B cell (primary cell): ENCODE measurements around the gene ZNF618. TPM values are rescaled to one million over a fixed set of nuclear protein-coding genes. Genes with fewer than 3 reads are reported as not detected.

Experiments used
- ATAC-seq: fragments of 200-7000 bp; cut with Tn5 transposase; one replicate; pipeline ENCODE4 v1.10.0; 2021; ENCODE audit warnings: low read depth, mild to moderate bottlenecking, moderate number of reproducible peaks, moderate library complexity
- CTCF ChIA-PET: fragments of 350-600 bp; sonication (Branson Sonifier 250); formaldehyde crosslinking; loops from one replicate; lab custom pipeline; 2021; ENCODE audit warnings: antibody characterized with exemption, inconsistent platforms; lab: Charles Lee
- POLR2A ChIA-PET: fragments of 350-600 bp; sonication (Branson Sonifier 250); formaldehyde crosslinking; loops from one replicate; lab custom pipeline; 2021; ENCODE audit warnings: antibody characterized with exemption; lab: Charles Lee
- DNase-seq: peaks from one replicate; pipeline ENCODE4 v3.0.0; 2013
- H2AFZ ChIP-seq: 2 replicates; pipeline ENCODE4 v1.6.1; 2012; ENCODE audit warnings: mild to moderate bottlenecking, low read depth, low read length; ENCODE audit not compliant: insufficient read depth, poor library complexity, severe bottlenecking
- H3K27ac ChIP-seq, 2 donors: 1 replicate in 1 of 2; 2 replicates in 1 of 2; pipeline ENCODE4 v1.5.1; 2012 to 2013; ENCODE audit warnings: low read length in 2 of 2, mild to moderate bottlenecking in 2 of 2, moderate library complexity in 1 of 2
- H3K27me3 ChIP-seq, 4 experiments: fragments of 200-600 bp in 1 of 4; sonication (generic) in 1 of 4; replicated peaks in 1 of 4; 1 replicate in 2 of 4; 2 replicates in 2 of 4; pipeline versions ENCODE4 v1.6.1 to v1.7.0; 2013 to 2016; ENCODE audit warnings: low read length in 3 of 4, mild to moderate bottlenecking in 2 of 4, mixed read lengths in 1 of 4, moderate library complexity in 1 of 4; ENCODE audit not compliant: insufficient read depth in 4 of 4, control insufficient read depth in 3 of 4; ENCODE audit errors: control extremely low read depth in 1 of 4
- H3K36me3 ChIP-seq, 2 experiments: replicated peaks in 1 of 2; 1 replicate in 1 of 2; 2 replicates in 1 of 2; pipeline versions ENCODE4 v1.6.1 to v1.7.1; 2013; ENCODE audit warnings: low read length in 1 of 2; ENCODE audit not compliant: insufficient read depth in 2 of 2, control insufficient read depth in 1 of 2; ENCODE audit errors: control extremely low read depth in 1 of 2, extremely low read depth in 1 of 2
- H3K4me1 ChIP-seq, 2 donors: fragments of 200-600 bp in 1 of 2; sonication (generic) in 1 of 2; 1 replicate in 1 of 2; 2 replicates in 1 of 2; pipeline versions ENCODE4 v1.5.1 to v1.6.1; 2013 to 2017; ENCODE audit warnings: low read length in 2 of 2; ENCODE audit not compliant: control insufficient read depth in 2 of 2, insufficient read depth in 2 of 2
- H3K4me2 ChIP-seq: replicated peaks from 2 replicates; pipeline ENCODE3; 2012; ENCODE audit warnings: mild to moderate bottlenecking, low read depth, low read length; ENCODE audit not compliant: poor library complexity, severe bottlenecking
- H3K4me3 ChIP-seq, 5 experiments: fragments of 200-600 bp in 1 of 5; sonication (generic) in 1 of 5; 1 replicate in 3 of 5; 2 replicates in 2 of 5; pipeline versions ENCODE4 v1.5.1 to v1.7.0; 2011 to 2016; ENCODE audit warnings: low read length in 4 of 5, mild to moderate bottlenecking in 4 of 5, low read depth in 2 of 5, control low read depth in 1 of 5, moderate library complexity in 1 of 5; ENCODE audit not compliant: insufficient read depth in 1 of 5; ENCODE audit errors: control extremely low read depth in 1 of 5, extremely low read depth in 1 of 5
- H3K79me2 ChIP-seq: fragments of 200-600 bp; sonication (generic); one replicate; pipeline ENCODE4 v1.6.0; 2016; ENCODE audit warnings: low read length; ENCODE audit not compliant: control insufficient read depth, insufficient read depth
- H3K9ac ChIP-seq: fragments of 200-600 bp; sonication (generic); 2 replicates; pipeline ENCODE4 v1.6.1; 2017; ENCODE audit warnings: mild to moderate bottlenecking, low read length, moderate library complexity
- H3K9me3 ChIP-seq, 3 donors: one replicate each; pipeline versions ENCODE4 v1.6.1 to v1.7.1; 2013; ENCODE audit warnings: low read length in 2 of 3; ENCODE audit not compliant: control insufficient read depth in 2 of 3, insufficient read depth in 1 of 3; ENCODE audit errors: control extremely low read depth in 1 of 3
- H4K20me1 ChIP-seq: 2 replicates; pipeline ENCODE4 v1.6.0; 2012; ENCODE audit warnings: mild to moderate bottlenecking, low read length; ENCODE audit not compliant: insufficient read depth, control insufficient read depth, poor library complexity, severe bottlenecking
- H3K27ac Mint-ChIP-seq: one replicate; pipeline ENCODE4 v1.8.0; 2021; ENCODE audit warnings: mixed read lengths
- H3K27me3 Mint-ChIP-seq: one replicate; pipeline ENCODE4 v1.8.0; 2021; ENCODE audit warnings: mixed read lengths
- H3K4me1 Mint-ChIP-seq: one replicate; pipeline ENCODE4 v1.8.0; 2021; ENCODE audit warnings: mixed read lengths
- H3K4me3 Mint-ChIP-seq: one replicate; pipeline ENCODE4 v1.8.0; 2021; ENCODE audit warnings: mixed read lengths
- H3K9me3 Mint-ChIP-seq: one replicate; pipeline ENCODE4 v1.8.0; 2022; ENCODE audit warnings: mixed read lengths; ENCODE audit not compliant: insufficient read depth
- EZH2 ChIP-seq: IDR thresholded peaks from 2 replicates; pipeline ENCODE4 v1.6.1; 2012; ENCODE audit warnings: borderline replicate concordance, low read depth, mild to moderate bottlenecking, moderate library complexity, low read length; ENCODE audit not compliant: insufficient read depth, poor library complexity, severe bottlenecking
- WGBS: methylation state at CpG from one replicate; pipeline ENCODE4 v1.1.5; 2013; ENCODE audit warnings: missing lambda C conversion rate; ENCODE audit not compliant: insufficient coverage; 5-methylcytosine and 5-hydroxymethylcytosine counted together
- intact Hi-C: fragments of 100-400 bp; cut with micrococcal nuclease; formaldehyde crosslinking; loops from one replicate; pipeline ENCODE4 v1.10.0; 2022
- polyA plus RNA-seq: library from polyadenylated mRNA; depleted of rRNA; stranded (reverse); fragments of >200 nt; gene quantifications from 2 replicates; pipeline ENCODE4 v1.2.3, GENCODE V29; 2012
- total RNA-seq, 2 donors: library from RNA; stranded (reverse); fragments of 120-200 nt in 1 of 2; gene quantifications; 1 replicate in 1 of 2; 2 replicates in 1 of 2; pipeline versions ENCODE4 v1.2.3 to v1.2.4, GENCODE V29; 2013 to 2022
- TF ChIP-seq, protein P1 (sequence below): fragments of 200-600 bp; IDR thresholded peaks from one replicate; pipeline ENCODE4 v1.8.0; 2022; ENCODE audit warnings: antibody characterized with exemption, mild to moderate bottlenecking

Gene ZNF618
- total and polyA plus RNA-seq, 2 donors (not counting 1 experiment from before 2014, with no cell fraction given): 1.4 to 2.5 TPM

DNA sequence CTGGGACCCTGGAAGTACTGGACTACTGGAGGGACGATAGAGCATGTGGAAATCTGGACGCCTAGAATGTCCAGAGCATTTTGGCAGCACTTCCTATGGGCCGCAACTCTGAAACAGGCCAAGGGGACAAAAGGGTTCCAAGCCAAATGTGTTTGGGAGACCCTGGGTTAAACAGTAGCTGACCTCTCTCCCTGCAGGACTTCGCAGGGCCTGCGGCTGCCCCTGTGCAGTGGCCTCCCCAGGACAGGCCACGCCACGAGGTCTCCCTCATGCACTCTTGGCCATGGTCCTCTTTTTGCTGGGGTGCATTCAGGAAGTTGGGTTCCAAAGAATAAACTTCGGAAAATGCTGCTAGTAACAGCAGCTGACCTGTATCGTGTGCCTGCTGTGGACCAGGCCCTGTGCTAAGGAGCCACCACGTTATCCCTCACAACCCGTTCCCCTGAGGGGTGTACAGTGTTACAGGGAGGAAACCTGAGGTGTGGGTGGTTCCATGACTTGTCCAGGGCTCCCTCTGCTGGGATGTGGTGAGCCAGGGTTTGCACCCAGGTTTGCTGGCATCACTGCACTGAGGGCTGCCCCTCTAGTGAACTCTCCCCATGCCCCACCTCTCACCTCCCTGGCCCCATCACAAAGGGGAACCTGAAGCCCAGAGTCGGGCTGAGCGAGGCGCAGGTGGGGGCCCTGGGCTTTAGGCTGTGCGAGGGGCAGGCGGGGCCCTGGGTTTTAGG is 122.6 kb downstream of the ZNF618 start:
- POLR2A ChIA-PET: no interaction called here
- H3K4me1 Mint-ChIP-seq: peaks cover 7% of the 10 kb centered on the region

More for the DNA sequence above, 122.6 kb downstream of the ZNF618 start:
- TF ChIP-seq, protein P1, sequence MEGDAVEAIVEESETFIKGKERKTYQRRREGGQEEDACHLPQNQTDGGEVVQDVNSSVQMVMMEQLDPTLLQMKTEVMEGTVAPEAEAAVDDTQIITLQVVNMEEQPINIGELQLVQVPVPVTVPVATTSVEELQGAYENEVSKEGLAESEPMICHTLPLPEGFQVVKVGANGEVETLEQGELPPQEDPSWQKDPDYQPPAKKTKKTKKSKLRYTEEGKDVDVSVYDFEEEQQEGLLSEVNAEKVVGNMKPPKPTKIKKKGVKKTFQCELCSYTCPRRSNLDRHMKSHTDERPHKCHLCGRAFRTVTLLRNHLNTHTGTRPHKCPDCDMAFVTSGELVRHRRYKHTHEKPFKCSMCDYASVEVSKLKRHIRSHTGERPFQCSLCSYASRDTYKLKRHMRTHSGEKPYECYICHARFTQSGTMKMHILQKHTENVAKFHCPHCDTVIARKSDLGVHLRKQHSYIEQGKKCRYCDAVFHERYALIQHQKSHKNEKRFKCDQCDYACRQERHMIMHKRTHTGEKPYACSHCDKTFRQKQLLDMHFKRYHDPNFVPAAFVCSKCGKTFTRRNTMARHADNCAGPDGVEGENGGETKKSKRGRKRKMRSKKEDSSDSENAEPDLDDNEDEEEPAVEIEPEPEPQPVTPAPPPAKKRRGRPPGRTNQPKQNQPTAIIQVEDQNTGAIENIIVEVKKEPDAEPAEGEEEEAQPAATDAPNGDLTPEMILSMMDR: no peak
- no peak for TF ChIP-seq EZH2
- H3K36me3 ChIP-seq: no peaks in the 10 kb centered on the region
- peaks cover 7 to 8% of the 10 kb centered on the region in 2 donors for H3K4me1 ChIP-seq
- no peaks in the 10 kb centered on the region for H3K27me3 Mint-ChIP-seq
- CTCF ChIA-PET: no interaction called here
- DNase-seq: no peak
- no peaks in the 10 kb centered on the region for H3K9me3 Mint-ChIP-seq
- intact Hi-C loops: no loop called here
- no peak overlapping the region for H3K9ac ChIP-seq
- no peaks in the 10 kb centered on the region for H3K79me2 ChIP-seq
- ATAC-seq: no peak
- H3K27me3 ChIP-seq: no peaks in the 10 kb centered on the region
- 92% methylated on average over 16 of the region's 16 CpGs for WGBS
- H2AFZ ChIP-seq: no peak overlapping the region
- H4K20me1 ChIP-seq: no peaks in the 10 kb centered on the region
- no peak overlapping the region for H3K4me2 ChIP-seq
- no peak overlapping the region for H3K4me3 Mint-ChIP-seq
- no peak overlapping the region for H3K27ac Mint-ChIP-seq
- no peak overlapping the region for H3K4me3 ChIP-seq
- H3K9me3 ChIP-seq: no peaks in the 10 kb centered on the region
- no peak overlapping the region for H3K27ac ChIP-seq
